CD4-positive, alpha-beta T cell treated with Interleukin-10 for 1 hour (primary cell): Measurements from ENCODE around the gene SV2B.

Source experiments
- DNase-seq: peaks from one replicate; pipeline ENCODE4 v3.0.0-alpha.2; 2020

Gene SV2B

DNA sequence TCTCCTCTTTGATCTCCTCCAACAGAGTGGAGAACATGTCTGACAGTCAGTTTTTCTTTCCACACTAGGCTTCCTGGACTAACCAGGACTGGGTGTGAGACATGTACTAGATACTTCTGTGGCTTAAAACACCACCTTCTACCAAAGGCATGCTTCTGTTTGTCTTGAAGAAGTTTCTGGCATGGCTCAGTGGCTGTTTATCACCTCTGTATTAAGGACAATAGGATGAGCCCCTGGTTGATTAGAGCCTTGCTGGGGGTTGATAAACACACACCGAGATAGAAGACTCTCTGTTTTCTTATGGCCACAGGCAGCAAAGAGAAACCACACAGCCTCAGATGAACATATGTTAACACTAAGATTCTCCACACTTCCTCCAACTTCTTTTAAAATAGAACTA lies 40.5 kb downstream of the SV2B start:
- DNase-seq: no peak

DNA sequence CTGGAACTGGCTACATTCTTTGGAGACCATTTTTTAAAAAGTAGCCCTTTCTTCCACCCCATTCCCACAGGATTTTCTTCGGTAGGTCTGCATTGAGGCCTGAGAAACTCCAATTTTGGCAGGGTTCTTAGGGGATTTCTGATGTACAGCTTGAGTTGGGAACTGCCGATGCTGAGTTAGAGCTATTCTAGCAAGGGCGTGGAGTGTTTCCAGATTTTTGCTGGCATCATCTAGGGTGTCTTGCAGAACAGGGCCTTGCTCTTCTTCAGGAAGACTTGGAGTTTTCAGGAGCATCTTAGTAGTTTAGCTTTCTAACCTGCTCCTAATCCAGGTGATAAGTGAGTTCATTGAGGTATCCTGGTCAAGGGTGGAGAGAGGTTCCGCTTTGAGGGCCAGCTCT lies 41.0 kb downstream of the SV2B start:
- no peak for DNase-seq

DNA sequence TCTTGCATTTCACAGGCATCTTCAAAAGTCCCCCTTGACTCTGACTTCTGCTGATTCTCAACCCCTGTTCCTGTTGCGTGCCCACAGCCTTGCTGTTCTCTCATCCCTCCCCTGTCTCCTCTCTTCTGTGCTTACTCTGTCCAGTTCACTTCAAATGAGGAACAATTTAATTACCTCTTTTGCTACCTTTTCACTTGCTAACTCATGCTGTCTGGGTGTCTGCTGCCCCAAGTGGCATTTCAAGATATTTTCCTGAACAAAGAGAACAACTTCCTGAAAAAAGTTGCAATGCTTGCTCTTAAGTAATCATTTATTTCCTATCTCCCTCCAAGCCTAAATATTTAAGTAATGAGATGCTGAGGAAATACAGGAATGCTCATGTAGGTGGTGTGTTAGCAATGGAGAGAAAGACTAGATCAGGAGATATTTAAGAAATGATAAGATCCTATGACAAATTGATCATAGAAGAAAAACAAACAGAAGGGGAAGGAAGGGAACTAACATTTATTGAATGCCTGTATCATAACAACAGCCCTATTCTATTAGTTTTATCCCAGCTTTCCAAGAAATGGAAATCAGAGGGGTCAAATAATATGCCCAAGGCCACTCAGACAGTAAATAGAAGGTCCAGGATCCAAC lies 42.2 kb downstream of the SV2B start:
- peak; percentile 4 for DNase-seq

DNA sequence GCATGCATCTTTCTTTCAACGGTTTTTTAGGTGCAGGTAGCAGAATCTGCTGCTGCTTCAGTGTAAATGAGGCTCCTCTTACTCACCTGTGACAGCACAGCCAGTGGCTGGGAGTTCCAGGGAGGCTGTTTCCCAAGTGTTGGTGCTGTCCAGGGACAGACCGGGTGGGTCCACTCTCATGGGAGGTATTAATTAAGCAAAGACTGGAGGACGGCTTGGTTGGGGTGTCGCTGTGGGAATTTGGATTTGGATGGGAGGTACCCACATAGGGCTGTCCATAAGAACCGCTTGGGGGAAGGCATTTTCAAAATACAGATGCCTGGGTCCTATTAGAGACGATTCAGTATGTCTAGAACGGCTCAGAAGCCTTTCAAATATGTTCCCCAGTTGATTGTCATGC lies 42.9 kb downstream of the SV2B start:
- no peak for DNase-seq

DNA sequence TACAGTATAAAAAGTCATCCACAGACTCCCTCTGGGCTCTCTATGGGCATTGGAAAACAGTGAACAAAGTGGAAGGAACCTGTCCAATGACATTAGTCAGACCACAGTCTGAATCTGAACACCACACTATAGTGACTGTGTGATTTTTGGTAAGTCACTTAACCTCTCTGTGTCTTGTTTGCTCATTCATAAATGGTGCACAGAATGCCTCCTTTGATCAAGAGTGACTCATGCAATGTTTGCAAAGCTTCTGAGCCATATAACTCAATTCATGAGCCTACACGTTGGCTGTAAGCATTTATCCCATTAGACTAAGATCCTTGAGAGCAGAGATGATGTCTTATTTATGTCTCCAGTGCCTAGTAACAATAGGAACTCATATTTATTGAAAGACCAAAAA lies 46.7 kb downstream of the SV2B start:
- no peak for DNase-seq

DNA sequence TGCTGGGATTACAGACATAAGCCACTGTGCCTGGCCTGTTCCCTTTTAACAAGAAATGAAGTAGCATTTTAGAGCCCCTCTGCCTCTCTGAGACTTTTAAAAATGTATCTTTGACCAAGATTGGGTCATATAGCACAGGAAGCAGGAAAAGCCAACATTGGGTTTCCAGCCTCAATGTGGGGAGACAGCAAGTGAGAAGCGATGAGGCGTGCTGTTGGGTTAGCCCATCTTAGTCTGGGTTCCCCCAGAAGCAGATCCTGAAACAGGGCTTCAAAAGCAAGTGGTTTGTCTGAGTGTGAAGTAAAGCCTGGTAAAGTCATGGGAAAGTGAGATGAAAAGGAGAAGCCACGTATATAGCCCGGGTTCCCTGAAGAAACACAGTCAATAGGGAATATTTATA lies 48.2 kb downstream of the SV2B start:
- no peak for DNase-seq

DNA sequence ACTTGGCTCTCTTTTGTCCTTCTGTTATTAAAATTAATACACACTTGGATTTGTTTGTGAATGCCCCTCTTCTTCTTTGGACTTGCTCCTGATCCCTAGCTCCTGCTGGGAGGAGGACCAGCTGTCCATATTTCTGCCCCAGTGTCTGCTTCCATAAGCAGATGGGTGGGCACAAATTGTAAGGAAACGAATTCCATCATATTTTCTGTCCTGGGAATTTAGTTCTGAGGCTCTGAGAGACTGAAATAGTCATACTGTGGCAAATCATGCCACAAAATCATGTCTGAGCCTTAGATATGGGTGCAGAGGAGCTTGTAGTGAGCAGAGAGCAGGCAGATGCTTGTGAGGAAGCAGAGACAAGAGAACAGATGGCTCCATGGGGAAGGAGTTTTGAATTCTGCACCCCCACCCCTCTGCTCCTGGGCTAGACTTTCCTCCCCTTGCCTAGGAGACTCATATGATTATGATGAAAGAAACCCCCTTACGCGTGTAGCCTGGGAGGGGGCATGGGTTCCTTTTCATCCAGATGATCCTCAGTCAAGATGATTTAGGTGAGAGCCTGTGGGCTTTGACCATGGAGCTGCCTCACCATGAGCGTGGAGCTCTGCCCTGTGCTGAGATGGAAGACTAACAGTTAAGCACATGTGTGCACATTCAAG lies 50.6 kb downstream of the SV2B start:
- no peak for DNase-seq

DNA sequence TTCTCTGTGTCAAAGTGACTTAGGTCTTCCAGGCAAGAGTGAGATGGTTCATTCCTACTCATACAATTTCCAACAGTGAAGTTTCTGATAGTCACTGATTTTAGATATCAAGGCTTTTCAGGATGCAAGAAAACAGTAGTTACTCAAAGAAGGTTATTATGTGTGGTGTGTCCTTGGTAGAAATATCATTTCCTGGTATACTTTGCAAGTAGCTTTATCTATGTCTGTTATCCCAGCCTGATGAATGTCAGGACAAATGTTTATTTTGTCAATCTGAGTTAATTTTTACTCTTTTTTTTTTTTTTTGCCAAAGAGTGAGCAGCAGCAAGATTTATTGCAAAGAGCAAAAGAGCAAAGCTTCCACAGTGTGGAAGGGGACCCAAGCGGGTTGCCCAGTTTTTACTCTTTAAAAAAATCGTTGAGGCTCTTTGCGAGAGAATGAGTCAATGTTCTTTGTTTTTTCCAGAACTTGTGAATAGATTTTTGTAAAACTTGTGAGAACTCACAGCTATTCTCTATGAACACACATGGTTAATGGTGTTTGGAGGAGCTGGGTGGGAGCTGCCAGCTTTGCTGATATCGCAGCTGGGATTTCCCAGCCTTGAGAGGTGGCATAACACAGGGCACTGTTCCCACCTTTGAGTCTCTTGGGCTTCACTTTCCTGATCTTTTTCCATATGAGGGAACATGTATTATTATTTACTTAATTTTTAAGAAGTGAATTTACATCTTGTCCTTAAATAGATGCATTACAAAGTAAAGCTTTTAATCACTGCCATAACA lies 51.9 kb downstream of the SV2B start:
- no peak for DNase-seq

DNA sequence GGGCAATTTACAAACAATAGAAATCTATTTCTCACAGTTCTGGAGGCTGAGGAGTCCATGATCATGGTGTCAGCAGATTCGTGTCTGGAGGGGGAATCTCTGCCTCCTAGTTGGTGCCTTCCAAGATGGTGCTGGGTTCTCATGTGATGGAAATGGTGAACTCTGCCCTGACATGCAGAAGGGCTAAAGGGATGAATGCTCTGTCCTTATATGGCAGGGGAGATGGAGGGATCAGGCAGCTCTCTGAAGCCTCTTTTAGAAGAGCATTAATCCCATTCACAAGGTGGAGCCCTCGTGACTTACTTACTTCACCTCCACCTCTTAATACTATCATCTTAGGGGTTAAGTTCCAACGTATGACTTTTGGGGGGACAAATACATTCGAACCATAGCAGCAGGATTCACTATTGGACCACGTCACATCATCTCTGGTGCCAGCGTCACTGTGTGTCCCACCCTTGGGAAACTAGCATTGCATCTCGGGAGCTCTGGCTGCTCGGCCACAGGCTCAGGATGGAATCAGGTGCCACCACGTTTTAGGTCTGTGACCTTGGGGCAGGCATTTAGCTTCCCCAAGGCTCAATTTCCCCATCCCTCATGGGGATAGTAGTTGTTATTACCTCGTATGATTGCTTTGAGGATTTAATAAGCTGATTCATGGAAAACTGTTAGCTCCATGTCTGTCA lies 53.0 kb downstream of the SV2B start:
- DNase-seq: no peak

DNA sequence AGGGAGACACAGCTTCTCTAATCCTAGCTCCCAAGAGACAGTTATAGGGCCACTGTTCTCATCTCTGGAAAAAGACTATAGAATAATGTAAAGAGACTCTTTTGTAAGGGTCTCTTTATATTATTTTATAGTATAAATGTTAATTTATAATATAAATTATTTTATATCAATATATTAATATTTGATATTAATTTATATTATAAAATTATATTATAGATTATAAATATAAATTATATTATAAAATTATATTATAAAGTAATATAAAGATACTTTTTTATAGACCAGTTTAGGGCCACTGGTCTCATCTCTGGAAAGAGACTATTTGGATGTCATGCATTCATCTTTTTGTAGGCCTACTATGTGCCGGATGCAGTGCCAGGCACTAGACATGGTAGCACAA lies 53.9 kb downstream of the SV2B start:
- DNase-seq: no peak

DNA sequence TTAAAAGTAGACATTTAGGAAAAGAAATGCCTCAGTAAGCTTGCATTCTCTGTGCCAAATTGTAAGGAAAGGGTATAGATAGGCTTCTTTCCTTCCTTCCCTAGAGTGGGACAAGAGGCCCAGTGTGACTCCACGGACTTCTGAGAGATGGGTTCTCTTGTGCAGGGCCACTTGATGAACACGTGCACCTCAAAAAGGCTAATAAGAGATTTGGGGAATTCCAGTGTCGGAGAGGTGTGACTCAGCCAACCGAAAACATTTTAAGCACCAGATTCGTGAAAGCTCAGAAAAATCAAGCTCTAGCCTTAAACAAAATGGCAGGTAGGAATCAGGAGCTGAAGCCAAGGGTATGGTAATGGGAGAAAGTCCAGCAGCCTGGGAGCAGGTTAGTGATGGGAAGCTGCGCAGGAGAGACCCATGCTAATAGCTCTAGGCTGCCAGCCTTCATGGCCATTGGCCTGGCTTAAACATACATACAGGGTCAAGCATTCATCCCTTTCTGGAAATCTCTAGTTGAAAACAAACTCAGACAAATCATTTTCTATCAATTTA lies 56.2 kb downstream of the SV2B start:
- DNase-seq: no peak

DNA sequence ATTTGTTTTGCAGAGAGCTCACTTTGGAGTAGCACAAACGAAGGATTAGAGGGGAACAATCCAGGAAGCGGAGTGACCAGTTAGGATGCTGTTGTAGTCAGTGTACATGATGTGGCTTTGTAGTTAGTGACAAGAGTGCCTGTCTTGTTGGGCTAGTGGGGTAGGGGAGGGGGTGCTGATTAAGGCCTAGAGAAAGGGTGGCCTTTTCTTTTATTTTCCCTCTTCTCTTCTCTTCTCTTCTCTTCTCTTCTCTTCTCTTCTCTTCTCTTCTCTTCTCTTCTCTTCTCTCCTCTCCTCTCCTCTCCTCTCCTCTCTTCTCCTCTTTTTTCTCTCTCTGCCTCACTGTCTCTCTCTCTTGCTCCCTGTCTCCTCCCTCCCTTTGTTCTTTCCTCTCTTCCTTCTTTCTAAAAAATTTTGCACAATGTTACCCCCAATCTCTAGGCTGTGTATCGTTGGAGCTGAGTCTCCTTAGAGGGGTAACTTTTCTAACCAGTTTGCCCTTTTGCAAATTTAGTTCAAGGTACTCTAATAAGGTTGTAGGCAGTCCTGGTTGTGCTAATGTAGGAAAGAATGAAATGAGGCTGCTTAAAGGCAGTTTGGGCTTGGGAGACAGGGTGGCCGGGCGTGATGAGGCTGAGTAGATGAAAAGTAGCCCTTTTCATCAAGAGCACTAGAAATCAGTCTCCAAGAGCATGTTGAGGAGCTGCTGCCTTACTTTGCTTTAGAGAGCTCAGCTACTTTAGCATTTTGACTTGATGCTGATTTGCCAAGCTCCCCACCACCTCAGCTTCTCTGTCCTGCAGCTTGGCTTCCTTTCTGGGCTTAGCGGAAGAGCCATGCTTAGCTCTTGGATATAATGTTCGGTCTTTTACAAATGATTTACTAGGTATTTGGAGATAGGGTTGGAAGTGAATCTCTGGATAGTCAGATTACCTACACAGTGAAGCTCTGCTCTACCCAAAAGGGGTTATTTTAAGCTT lies 58.6 kb downstream of the SV2B start:
- no peak for DNase-seq

DNA sequence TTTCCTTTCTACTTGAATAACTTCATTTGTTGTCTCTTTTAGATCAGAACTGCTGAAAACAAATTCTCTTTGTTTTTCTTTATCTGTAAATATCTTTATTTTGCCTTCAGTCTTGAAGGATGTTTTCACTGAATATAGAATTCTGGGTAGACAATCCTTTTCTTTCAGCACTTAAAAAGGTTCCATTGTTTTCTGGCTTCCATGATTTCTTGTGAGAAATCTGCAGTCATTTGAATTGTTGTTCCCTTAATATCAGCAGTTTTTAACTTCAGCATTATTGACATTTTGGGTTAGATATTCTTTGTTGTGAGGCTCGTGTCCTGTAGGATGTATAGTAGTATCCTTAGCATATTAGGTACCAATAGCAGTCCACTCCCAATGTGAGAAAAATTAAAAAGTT lies 65.8 kb downstream of the SV2B start:
- DNase-seq: no peak

DNA sequence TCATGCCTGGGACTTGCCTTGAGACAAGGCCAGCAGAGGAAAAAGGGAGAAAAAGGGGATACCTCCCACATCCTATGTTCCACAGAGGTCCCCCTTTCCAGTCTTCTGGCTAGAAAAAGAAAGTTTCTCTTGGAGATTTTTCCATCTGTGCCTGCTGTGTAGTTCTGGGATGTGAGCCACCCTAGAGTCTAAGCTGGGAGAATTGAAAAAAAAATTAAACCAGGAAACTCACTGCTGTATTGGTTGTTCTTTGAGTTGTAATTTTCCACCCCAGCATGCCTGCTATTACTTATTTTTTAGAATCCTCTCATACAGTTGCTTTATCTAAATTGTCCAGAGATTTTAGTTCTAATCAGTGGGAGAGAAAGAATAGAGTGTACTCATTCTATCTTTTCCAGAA lies 68.4 kb downstream of the SV2B start:
- no peak for DNase-seq

DNA sequence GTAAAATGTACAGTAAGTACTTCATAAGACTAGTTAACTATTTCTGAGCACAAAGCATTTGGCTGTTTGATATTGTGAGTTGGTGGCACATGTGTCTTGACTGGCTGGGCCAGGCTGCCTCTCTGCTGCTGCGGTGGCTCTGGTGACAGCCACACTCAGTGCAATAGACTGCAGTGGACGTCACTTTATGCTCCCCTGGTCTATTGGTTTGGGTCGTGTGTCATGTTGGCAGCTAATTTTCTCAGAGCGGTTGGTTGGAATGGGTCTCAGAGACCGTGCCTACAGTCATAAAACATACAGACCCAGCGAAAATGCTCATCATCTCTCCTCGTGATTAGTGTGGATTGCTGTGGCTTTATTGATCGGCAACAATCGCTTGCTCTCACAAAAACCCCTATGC lies 71.3 kb downstream of the SV2B start:
- no peak for DNase-seq

DNA sequence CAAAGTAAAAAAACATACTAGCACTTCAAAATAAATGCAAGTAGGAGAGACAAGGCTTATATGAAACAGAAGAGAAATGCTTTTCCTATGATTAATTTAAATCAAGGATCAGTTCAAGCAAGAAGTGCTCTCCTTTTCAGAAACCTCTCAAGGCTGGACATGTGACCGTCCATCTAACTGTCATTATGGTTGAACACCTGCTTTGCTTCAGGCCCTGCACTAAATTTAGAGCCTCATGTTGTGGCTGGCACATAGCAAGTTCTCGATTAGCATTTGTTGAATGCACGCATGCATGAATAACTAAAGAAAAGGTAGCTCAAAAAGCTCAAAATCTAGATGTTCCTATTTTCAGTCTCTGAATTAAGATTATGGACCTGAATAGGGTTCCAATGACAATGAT lies 82.0 kb downstream of the SV2B start:
- no peak for DNase-seq

DNA sequence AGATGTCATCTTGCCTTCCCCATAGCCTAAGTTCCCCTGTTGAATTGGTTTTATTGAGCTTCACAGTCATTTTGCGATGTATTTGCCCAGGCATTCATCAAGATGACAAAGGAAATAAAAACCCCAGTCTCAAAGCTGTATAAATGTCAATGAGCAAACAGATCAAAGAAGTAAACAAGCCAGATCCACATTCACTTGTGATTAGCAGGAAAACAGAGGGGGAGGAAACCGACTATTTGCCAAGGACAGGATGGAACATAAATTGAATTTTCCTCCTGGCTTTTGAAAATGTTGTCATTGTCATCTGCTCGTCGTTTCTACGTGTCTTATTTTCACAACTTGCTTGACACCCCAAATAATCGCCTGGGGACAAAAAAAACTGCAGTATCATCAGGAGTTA lies 83.5 kb downstream of the SV2B start:
- no peak for DNase-seq

DNA sequence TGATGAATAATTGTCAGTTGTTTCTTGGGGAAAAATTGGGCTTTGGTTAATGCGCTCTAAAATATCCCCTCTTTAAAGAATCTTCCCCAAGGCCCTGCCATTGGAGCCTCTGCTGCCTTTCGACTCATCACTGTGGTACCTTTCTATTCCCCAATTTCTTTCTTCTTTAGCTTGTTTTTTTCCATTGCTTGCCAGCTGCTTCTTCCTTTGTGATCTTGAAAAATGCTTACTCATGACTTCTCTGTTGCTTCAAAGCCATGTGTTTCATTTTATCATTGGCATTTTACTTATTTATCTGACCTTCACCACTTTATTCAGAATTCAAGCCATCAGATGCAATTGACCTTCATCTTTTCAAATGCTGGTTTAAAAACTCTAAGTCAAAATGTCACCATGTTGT lies 84.4 kb downstream of the SV2B start:
- no peak for DNase-seq

DNA sequence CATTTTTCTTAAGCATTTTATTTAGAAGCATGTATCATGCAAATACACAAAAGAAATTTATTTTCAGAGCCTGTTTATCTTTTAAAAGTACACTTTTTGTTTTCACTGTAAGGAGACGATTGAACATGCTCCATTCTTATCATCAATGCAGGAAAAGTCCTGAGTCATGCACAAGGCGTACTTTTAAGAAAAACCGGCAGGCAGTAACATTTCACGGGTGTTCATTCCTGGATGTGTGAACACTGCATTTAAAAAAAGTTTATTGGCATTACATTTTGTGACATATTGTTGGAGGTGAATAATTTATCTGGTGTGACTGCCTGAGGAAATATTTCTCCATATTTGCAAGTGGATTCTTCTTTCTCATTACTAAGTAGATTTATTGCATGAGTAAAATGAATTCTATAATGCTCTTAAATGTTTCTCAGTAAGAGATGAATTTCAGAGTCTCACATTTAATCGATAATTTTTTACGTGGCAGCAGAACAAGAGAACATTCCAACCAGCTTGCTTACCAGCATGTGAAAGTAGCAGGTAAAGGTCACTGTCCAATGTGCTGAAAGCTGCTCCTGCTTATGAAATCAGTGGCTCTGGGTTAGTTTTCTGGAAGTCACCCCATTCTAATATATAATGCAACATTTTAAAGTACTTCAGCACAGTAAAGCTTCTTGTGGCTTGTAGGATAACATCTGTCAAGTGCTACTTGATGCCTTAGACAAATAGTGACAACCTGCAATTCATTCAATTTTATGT lies 87.0 kb downstream of the SV2B start:
- DNase-seq: no peak

DNA sequence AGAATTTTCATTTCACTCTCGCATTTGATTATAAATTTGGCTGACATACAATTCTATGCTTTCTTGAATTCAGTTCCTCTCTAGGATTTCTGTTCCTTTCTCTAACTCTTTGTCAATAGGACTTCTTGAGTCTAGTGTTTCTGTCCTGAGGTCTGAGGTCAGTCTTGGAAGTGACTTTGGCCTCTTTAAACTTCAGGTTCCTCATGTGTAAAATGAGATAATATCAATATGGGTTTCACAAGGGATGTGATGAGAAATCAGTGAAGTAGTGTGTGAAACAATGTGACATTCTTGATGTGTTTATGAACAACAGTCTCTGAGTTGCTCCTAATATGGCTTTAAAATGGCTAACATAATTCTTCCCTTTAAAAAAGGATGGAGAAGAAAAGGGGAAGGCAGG lies 92.2 kb downstream of the SV2B start:
- DNase-seq: no peak

DNA sequence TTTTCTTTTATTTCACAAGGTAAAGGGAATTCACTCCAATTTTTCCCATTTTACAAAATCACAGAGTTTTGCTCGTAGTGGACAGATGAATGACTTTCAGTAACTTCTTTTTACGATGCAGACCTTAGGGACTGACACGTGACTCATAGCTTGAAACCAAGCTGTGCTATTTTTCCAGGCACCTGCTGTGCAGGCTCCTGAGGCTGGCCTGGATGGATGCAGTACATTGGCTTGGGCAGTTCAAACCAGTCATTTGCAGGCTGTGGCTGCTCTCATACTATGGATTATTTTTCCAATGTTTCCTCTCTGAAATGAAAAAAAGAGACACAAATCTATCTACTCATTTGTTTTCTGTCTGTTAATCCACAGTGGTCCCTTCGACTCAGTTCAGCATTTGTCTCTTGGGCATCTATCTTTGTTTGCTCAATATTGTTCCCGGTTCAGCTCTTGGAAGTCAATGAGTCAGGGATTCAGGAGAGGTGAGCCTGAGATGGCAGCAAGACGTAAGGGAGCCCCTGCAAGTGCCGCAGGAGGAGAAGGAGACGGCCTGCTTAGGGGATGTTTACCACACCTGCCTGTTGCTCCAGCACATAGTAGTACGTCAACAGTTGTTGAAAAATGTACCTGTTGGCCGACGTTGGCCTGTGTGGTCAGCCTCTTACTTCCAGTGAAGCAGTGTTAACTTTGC lies 92.8 kb downstream of the SV2B start:
- DNase-seq: no peak
